GM20000 (cell line): ENCODE results near the gene DDX31.

Experiments
- DNase-seq: peaks from one replicate; pipeline ENCODE4 v3.0.0; 2012; ENCODE audit warnings: low spot score
- TF ChIP-seq, protein P1 (sequence below): IDR thresholded peaks from 2 replicates; pipeline ENCODE4 v1.5.1; 2012; ENCODE audit warnings: mild to moderate bottlenecking, control low read depth; ENCODE audit errors: extremely low read depth, missing control alignments

Gene DDX31

DNA sequence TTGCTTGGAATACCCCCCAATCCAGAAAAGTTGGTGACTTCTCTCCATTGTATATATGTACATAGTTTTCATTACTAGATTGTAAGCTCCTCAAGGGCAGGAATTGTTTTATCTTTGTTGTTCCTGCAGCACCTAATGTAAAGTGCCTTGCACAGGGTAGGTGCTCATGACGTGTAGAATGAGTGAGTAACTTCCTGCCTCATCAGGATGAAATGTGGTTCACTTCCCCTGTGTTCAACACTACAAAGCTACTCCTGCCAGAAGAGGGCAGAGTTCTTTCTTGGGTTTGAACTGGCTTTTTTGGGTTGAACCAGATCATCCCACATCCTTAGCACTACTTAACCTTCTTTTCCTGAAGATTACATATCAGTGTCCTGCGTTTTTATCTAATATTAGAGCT, 24.4 kb upstream of the DDX31 start:
- DNase-seq: no peak
- TF ChIP-seq, protein P1, sequence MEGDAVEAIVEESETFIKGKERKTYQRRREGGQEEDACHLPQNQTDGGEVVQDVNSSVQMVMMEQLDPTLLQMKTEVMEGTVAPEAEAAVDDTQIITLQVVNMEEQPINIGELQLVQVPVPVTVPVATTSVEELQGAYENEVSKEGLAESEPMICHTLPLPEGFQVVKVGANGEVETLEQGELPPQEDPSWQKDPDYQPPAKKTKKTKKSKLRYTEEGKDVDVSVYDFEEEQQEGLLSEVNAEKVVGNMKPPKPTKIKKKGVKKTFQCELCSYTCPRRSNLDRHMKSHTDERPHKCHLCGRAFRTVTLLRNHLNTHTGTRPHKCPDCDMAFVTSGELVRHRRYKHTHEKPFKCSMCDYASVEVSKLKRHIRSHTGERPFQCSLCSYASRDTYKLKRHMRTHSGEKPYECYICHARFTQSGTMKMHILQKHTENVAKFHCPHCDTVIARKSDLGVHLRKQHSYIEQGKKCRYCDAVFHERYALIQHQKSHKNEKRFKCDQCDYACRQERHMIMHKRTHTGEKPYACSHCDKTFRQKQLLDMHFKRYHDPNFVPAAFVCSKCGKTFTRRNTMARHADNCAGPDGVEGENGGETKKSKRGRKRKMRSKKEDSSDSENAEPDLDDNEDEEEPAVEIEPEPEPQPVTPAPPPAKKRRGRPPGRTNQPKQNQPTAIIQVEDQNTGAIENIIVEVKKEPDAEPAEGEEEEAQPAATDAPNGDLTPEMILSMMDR: no peak

DNA sequence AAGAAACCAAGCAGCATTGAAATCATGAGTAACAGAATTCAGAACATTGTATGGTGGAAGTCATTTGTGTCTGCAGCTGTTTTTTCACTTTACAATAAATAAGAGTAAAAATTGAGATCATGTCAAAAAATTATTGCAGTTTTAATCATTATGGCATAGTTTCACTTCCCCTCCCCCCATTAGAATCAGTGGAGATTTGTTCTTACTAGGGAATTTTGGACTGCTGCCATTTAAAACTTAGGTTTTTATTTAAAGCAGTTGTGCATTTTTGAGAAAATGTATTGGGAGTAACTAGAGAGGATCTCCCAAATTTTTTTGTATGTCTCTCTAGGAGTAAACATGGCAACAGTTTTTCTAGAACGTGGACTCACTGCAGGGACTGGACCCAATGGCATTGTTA, 20.9 kb upstream of the DDX31 start:
- no peak for DNase-seq
- TF ChIP-seq, protein P1: no peak

DNA sequence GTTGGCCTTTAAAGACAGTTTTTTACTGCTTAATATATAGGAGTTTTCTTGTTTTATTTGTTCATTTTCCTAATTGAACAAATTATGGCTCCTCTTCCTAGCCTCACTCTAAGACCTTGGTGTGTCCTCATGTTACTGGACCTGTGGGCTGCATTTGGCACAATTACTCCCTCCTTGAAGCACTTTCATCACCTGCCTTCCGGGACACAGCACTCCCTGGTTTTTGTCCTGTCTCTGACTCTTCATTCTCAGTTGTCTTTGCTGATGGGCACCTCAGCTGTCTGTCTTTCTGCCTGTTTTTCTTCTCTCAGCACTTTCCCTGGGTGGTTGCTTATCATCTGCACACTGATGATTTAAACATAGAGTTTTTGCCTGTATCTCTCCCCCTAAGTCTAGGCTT, 14.1 kb upstream of the DDX31 start:
- TF ChIP-seq, protein P1: no peak
- DNase-seq: no peak

DNA sequence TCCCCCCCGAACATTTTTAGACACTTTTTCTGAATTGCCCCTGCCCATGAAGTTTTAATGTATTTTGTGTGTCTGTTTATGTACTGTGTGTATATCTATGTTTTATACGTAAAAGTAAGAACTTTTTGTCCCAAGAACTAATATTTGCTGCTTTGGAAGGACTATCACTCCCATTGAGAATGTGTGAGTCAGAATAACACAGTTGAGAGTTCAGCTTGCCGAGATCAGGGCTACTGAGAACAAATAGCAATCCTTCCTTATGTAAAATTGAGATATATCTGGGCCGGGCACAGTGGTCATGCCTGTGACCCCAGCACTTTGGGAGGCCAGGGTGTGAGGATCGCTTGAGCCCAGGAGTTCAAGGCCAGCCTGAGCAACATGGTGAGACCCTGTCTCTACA, 11.8 kb upstream of the DDX31 start:
- TF ChIP-seq, protein P1: no peak
- DNase-seq: no peak

DNA sequence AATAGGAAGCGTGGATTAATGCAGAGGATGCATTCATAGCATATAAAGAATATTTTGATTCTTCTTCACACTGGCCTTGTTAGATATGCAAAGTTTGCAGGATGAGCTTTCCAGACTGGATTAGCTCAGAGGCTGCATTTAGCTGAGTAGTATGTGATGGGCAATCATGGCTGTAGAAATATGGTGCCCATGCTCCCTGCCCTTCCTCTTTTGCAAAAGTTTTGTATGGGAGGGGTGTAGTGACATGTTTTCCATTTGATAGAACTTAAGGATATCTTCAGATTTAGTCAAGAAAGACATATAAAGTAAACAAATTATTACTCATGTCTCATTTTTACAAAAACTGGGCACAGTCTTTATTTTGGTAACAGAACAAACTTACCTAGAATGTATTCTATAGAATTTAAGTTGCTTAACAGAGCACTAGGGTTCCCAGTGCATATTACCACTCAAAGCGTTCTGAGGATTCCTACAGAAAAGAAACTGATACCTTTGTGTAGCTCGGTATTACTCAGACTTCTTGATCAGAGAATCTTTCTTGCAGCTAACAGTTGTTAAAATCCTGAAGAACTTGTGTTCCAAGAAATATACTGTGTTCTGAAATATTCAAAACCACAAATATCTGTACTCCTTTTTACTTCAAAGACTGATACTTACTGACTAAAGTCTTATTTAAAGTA, 10.3 kb upstream of the DDX31 start:
- peak; percentile 16 for DNase-seq
- TF ChIP-seq, protein P1: no peak

DNA sequence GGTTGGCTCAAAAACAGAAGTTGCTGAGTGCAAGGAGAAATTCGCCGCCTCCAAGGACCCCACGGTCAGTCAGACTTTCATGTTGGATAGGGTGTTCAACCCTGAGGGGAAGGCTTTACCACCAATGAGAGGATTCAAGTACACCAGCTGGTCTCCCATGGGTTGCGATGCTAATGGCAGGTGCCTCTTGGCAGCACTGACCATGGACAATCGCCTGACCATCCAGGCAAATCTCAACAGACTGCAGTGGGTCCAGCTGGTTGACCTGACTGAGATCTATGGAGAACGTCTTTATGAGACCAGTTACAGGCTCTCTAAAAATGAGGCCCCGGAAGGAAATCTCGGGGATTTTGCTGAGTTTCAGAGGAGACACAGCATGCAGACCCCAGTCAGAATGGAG, 8.2 kb upstream of the DDX31 start:
- TF ChIP-seq, protein P1: no peak
- no peak for DNase-seq

DNA sequence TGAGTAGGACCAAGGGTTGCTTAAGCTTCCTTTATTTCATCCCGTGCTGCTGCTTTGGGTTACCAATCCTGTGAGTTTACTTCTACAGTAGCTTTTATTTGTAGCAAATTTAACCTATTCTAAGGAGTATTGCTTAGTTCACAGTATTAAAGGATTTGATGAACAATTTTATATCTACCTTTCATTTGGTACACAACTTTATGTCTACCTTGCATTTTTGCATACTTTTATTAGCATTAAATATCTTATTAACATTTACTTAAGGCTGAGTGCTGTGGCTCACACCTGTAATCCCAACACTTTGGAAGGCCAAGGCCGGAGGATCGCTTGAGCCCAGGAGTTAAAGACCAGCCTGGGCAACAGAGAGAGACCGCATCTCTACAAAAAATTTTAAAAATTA, 4.7 kb upstream of the DDX31 start:
- DNase-seq: no peak

More for the DNA sequence above, 4.7 kb upstream of the DDX31 start:
- TF ChIP-seq, protein P1: no peak
